ENCODE measurements around the gene RGS17. TPM values are rescaled to one million over a fixed set of nuclear protein-coding genes. Genes with fewer than 3 reads are reported as not detected.

The RGS17 gene
- total RNA-seq, 1 donor = 1.3 TPM

- TF ChIP-seq, protein P1, sequence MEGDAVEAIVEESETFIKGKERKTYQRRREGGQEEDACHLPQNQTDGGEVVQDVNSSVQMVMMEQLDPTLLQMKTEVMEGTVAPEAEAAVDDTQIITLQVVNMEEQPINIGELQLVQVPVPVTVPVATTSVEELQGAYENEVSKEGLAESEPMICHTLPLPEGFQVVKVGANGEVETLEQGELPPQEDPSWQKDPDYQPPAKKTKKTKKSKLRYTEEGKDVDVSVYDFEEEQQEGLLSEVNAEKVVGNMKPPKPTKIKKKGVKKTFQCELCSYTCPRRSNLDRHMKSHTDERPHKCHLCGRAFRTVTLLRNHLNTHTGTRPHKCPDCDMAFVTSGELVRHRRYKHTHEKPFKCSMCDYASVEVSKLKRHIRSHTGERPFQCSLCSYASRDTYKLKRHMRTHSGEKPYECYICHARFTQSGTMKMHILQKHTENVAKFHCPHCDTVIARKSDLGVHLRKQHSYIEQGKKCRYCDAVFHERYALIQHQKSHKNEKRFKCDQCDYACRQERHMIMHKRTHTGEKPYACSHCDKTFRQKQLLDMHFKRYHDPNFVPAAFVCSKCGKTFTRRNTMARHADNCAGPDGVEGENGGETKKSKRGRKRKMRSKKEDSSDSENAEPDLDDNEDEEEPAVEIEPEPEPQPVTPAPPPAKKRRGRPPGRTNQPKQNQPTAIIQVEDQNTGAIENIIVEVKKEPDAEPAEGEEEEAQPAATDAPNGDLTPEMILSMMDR (IDR thresholded peaks at IDR 0.05; ENCODE audit: insufficient read depth, low read depth, low read length) = no peak
- no peak overlapping the region for H3K4me3 ChIP-seq (ENCODE audit: low read depth, low read length)
- DNase-seq (ENCODE audit: low read depth) = no peak
Observed at GRCh38 chr6:153106021-153106420, 25.1 kb downstream of the RGS17 start.

DNA sequence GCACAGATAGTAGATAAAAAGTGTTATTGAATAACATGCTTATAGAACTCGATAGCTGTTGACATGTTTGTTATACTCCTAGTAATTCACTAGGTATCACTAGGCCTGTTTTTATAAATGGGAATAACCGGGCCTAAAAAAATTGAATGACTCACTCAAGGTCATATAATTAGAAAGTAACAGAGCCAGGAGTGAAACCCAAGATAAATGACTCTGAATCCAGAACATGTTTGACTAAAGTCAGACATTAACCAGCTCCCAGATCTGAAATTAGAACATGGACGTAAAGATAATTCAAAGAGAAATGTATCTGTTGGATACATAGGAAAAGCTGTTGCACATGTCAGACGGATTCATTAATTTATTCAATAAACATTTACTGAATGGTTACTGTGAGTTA is 26.9 kb downstream of the RGS17 start:
- peak; percentile 50 for DNase-seq (ENCODE audit: low read depth)
- no peak overlapping the region for H3K4me3 ChIP-seq (ENCODE audit: low read depth, low read length)
- TF ChIP-seq, protein P1 (IDR thresholded peaks at IDR 0.05; ENCODE audit: insufficient read depth, low read depth, low read length) = no peak

GRCh38 chr6:153103319-153103655 is 27.8 kb downstream of the RGS17 start:
- DNase-seq (ENCODE audit: low read depth) = no peak
- no peak overlapping the region for H3K4me3 ChIP-seq (ENCODE audit: low read depth, low read length)
- TF ChIP-seq, protein P1 (IDR thresholded peaks at IDR 0.05; ENCODE audit: insufficient read depth, low read depth, low read length) = no peak

DNA sequence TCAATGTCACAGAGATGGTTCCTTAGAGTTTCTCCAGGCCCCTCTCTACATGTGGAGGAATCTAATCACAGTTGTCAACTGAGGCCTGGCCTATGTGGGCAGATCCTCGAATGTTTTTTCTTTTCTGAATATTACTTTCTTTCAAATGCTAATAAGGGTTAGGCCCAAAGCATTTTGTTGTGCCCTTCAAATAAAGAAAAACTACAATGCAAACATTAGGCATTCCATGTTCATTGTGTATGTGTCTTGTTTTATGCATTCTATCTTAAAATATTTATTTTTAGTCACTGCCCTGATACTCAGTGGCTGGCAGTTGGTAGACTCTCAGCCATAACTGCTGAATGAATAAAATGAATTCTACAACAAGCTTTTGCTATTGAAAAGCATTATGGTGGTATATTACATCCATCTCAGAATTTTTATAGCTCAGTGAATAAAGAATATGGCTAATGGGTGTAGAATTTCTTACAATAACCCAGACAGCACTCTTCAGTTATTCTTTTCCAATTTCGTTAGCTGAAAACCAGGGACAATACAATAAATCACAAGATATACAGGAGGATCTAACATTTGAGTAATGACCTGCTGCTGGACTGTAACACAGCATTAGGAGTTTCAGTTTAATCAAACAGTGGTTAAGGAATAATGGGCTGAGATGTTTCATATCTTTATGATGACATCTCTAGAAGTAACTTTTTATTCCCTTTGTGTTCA is 28.3 kb downstream of the RGS17 start:
- no peak overlapping the region for H3K4me3 ChIP-seq (ENCODE audit: low read depth, low read length)
- no peak for DNase-seq (ENCODE audit: low read depth)
- TF ChIP-seq, protein P1 (IDR thresholded peaks at IDR 0.05; ENCODE audit: insufficient read depth, low read depth, low read length) = no peak

DNA sequence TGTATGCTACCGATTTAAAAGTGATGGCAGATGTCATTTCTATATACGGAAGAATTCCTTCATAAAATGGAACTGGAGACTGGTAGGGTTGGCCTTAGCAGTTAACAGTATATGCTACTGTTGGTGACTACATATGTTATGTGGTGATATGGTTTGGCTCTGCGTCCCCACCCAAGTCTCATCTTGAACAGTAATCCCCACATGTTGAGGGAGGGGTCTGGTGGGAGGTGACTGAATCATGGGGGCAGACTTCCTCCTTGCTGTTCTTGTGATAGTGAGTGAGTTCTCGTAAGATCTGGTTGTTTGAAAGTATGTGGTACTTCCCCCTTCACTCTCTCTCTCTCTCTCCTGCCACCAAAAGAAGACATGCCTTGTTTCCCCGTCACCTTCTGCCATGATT is 29.6 kb downstream of the RGS17 start:
- no peak overlapping the region for H3K4me3 ChIP-seq (ENCODE audit: low read depth, low read length)
- no peak for DNase-seq (ENCODE audit: low read depth)
- TF ChIP-seq, protein P1 (IDR thresholded peaks at IDR 0.05; ENCODE audit: insufficient read depth, low read depth, low read length) = no peak

DNA sequence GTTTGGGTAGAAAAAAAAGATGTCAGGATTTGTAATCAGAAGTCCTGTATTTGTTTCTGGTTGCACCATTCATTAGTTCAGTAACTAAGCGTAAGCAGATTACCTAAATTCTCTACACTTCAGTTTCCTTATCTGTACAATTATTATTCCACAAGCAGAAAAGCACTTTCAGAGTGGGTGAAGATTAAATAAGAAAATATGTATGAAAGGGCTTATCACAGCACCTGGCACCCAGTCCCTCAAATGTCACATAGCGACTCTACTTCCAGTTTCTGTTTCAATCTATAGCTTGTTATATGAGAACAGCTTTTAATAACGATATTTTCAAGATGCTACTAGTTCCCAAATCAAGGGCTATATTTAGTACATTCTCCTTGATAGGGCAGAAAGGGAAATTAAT is 31.4 kb downstream of the RGS17 start:
- TF ChIP-seq, protein P1 (IDR thresholded peaks at IDR 0.05; ENCODE audit: insufficient read depth, low read depth, low read length) = no peak
- H3K4me3 ChIP-seq (ENCODE audit: low read depth, low read length) = no peak overlapping the region
- no peak for DNase-seq (ENCODE audit: low read depth)

DNA sequence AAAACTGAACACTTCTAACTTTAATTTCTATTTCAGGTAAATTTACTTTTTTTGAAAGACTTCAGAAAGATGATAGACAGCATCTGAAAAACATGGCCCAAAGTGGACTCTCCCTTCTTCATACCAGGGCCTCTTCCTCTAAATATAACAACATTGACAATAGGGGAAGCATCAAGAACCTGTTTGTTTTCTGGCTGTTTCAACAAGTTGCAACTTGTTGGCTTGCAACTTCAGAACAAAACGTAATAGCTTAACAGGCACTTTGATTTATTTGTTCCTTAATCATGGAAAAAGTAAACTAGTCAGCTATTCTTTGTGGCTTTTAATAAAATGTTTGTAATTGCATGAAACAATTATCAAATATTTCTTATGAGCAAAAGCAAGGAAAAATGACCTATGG is 34.3 kb downstream of the RGS17 start:
- no peak overlapping the region for H3K4me3 ChIP-seq (ENCODE audit: low read depth, low read length)
- TF ChIP-seq, protein P1 (IDR thresholded peaks at IDR 0.05; ENCODE audit: insufficient read depth, low read depth, low read length) = no peak
- DNase-seq (ENCODE audit: low read depth) = no peak

All from fibroblast of villous mesenchyme (primary cell).